ENCODE measurements around the gene GLI1.

GRCh38 chr12:57483466-57483865, 23.9 kb downstream of the GLI1 start:
- TF ChIP-seq CTCF (IDR thresholded peaks at IDR 0.05) (no peak), POLR2A (IDR thresholded peaks at IDR 0.05) (no peak), POLR2AphosphoS5 (IDR thresholded peaks at IDR 0.05) (no peak)
